ENCODE data around the gene ZNF248. TPM values are rescaled to one million over a fixed set of nuclear protein-coding genes. Genes with fewer than 3 reads are reported as not detected.

The ZNF248 gene
- total and polyA plus RNA-seq, 9 of the 15 experiments (the other 6 are each of a cell fraction or from before 2014, with no cell fraction given), result 4.5 to 16.5 (median 10.2) TPM

DNA sequence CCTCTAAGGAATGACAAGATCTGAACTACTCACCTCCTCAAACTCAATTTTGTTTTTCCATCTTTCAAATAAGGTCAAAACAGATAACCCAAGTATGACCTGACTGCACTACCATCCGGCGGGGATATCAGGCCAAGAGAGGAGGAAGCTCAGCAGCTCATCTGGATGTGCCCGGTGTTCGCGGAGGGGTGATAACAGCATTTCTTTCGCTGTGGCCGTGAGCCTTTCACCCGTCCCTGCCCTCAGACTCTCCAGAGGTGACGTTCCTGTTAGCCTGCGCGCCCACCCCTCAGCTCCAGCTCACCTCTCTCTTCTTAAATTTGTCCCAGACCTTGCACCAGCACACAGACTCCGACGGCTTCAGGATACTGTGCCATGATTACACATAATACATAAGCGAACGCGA, 526 bp downstream of the ZNF248 start (continued):
- no peak for TF ChIP-seq NR2C2 (CRISPR knock-in tag; IDR thresholded peaks at IDR 0.05)
- peak; percentile 38; the same call in 1 of the 2 replicates for TF ChIP-seq NR2C2 (tag; IDR thresholded peaks at IDR 0.05)
- TF ChIP-seq ELF4 (CRISPR knock-in tag; IDR thresholded peaks at IDR 0.05), result no peak
- TF ChIP-seq, protein P1, sequence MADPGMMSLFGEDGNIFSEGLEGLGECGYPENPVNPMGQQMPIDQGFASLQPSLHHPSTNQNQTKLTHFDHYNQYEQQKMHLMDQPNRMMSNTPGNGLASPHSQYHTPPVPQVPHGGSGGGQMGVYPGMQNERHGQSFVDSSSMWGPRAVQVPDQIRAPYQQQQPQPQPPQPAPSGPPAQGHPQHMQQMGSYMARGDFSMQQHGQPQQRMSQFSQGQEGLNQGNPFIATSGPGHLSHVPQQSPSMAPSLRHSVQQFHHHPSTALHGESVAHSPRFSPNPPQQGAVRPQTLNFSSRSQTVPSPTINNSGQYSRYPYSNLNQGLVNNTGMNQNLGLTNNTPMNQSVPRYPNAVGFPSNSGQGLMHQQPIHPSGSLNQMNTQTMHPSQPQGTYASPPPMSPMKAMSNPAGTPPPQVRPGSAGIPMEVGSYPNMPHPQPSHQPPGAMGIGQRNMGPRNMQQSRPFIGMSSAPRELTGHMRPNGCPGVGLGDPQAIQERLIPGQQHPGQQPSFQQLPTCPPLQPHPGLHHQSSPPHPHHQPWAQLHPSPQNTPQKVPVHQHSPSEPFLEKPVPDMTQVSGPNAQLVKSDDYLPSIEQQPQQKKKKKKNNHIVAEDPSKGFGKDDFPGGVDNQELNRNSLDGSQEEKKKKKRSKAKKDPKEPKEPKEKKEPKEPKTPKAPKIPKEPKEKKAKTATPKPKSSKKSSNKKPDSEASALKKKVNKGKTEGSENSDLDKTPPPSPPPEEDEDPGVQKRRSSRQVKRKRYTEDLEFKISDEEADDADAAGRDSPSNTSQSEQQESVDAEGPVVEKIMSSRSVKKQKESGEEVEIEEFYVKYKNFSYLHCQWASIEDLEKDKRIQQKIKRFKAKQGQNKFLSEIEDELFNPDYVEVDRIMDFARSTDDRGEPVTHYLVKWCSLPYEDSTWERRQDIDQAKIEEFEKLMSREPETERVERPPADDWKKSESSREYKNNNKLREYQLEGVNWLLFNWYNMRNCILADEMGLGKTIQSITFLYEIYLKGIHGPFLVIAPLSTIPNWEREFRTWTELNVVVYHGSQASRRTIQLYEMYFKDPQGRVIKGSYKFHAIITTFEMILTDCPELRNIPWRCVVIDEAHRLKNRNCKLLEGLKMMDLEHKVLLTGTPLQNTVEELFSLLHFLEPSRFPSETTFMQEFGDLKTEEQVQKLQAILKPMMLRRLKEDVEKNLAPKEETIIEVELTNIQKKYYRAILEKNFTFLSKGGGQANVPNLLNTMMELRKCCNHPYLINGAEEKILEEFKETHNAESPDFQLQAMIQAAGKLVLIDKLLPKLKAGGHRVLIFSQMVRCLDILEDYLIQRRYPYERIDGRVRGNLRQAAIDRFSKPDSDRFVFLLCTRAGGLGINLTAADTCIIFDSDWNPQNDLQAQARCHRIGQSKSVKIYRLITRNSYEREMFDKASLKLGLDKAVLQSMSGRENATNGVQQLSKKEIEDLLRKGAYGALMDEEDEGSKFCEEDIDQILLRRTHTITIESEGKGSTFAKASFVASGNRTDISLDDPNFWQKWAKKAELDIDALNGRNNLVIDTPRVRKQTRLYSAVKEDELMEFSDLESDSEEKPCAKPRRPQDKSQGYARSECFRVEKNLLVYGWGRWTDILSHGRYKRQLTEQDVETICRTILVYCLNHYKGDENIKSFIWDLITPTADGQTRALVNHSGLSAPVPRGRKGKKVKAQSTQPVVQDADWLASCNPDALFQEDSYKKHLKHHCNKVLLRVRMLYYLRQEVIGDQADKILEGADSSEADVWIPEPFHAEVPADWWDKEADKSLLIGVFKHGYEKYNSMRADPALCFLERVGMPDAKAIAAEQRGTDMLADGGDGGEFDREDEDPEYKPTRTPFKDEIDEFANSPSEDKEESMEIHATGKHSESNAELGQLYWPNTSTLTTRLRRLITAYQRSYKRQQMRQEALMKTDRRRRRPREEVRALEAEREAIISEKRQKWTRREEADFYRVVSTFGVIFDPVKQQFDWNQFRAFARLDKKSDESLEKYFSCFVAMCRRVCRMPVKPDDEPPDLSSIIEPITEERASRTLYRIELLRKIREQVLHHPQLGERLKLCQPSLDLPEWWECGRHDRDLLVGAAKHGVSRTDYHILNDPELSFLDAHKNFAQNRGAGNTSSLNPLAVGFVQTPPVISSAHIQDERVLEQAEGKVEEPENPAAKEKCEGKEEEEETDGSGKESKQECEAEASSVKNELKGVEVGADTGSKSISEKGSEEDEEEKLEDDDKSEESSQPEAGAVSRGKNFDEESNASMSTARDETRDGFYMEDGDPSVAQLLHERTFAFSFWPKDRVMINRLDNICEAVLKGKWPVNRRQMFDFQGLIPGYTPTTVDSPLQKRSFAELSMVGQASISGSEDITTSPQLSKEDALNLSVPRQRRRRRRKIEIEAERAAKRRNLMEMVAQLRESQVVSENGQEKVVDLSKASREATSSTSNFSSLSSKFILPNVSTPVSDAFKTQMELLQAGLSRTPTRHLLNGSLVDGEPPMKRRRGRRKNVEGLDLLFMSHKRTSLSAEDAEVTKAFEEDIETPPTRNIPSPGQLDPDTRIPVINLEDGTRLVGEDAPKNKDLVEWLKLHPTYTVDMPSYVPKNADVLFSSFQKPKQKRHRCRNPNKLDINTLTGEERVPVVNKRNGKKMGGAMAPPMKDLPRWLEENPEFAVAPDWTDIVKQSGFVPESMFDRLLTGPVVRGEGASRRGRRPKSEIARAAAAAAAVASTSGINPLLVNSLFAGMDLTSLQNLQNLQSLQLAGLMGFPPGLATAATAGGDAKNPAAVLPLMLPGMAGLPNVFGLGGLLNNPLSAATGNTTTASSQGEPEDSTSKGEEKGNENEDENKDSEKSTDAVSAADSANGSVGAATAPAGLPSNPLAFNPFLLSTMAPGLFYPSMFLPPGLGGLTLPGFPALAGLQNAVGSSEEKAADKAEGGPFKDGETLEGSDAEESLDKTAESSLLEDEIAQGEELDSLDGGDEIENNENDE (IDR thresholded peaks at IDR 0.05; ENCODE audit: low read depth, low read length), result no peak
- TF ChIP-seq TCFL5 (CRISPR knock-in tag; conservative IDR thresholded peaks at IDR 0.05), result no peak
- no peak for TF ChIP-seq ZNF124 (CRISPR knock-in tag; IDR thresholded peaks at IDR 0.05)
- no peak for TF ChIP-seq EP400 (IDR thresholded peaks at IDR 0.05)
- TF ChIP-seq, protein P2, sequence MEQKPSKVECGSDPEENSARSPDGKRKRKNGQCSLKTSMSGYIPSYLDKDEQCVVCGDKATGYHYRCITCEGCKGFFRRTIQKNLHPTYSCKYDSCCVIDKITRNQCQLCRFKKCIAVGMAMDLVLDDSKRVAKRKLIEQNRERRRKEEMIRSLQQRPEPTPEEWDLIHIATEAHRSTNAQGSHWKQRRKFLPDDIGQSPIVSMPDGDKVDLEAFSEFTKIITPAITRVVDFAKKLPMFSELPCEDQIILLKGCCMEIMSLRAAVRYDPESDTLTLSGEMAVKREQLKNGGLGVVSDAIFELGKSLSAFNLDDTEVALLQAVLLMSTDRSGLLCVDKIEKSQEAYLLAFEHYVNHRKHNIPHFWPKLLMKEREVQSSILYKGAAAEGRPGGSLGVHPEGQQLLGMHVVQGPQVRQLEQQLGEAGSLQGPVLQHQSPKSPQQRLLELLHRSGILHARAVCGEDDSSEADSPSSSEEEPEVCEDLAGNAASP (IDR thresholded peaks at IDR 0.05), result no peak
- TF ChIP-seq TFAM (CRISPR knock-in tag; conservative IDR thresholded peaks at IDR 0.05), result no peak
- no peak for TF ChIP-seq MTF1 (CRISPR knock-in tag; IDR thresholded peaks at IDR 0.05; ENCODE audit: borderline replicate concordance)
- TF ChIP-seq, protein P3, sequence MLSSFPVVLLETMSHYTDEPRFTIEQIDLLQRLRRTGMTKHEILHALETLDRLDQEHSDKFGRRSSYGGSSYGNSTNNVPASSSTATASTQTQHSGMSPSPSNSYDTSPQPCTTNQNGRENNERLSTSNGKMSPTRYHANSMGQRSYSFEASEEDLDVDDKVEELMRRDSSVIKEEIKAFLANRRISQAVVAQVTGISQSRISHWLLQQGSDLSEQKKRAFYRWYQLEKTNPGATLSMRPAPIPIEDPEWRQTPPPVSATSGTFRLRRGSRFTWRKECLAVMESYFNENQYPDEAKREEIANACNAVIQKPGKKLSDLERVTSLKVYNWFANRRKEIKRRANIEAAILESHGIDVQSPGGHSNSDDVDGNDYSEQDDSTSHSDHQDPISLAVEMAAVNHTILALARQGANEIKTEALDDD (IDR thresholded peaks at IDR 0.05), result no peak
- TF ChIP-seq ZNF3 (CRISPR knock-in tag; IDR thresholded peaks at IDR 0.05), result no peak
- TF ChIP-seq, protein P4, sequence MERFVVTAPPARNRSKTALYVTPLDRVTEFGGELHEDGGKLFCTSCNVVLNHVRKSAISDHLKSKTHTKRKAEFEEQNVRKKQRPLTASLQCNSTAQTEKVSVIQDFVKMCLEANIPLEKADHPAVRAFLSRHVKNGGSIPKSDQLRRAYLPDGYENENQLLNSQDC (CRISPR knock-in tag; IDR thresholded peaks at IDR 0.05), result no peak
- TF ChIP-seq RBM17 (IDR thresholded peaks at IDR 0.05; ENCODE audit: borderline replicate concordance, low read depth, low read length), result no peak
- TF ChIP-seq KDM2B (CRISPR knock-in tag; IDR thresholded peaks at IDR 0.05), result no peak
- no peak for TF ChIP-seq PTRF (tag; IDR thresholded peaks at IDR 0.05)
- TF ChIP-seq RBM39 (optimal IDR thresholded peaks at IDR 0.05; ENCODE audit: low read depth, low read length), result no peak
